Mucosa of rectum (tissue), 2 donors: ENCODE results near the gene LRRC8D.

Source experiments
- H3K27ac ChIP-seq, 2 donors: one replicate each; pipeline ENCODE4 v1.7.0; 2013; ENCODE audit warnings: inconsistent platforms in 2 of 2, low read depth in 2 of 2, low read length in 2 of 2
- H3K27me3 ChIP-seq, 2 donors: one replicate each; pipeline ENCODE4 v1.7.0; 2013; ENCODE audit warnings: low read length in 2 of 2; ENCODE audit not compliant: control insufficient read depth in 2 of 2, insufficient read depth in 2 of 2
- H3K36me3 ChIP-seq, 2 donors: one replicate each; pipeline ENCODE4 v1.7.0; 2013; ENCODE audit warnings: low read length in 2 of 2; ENCODE audit not compliant: control insufficient read depth in 2 of 2, insufficient read depth in 2 of 2
- H3K4me1 ChIP-seq, 2 donors: one replicate each; pipeline ENCODE4 v1.7.0; 2013; ENCODE audit warnings: low read length in 2 of 2, mild to moderate bottlenecking in 1 of 2; ENCODE audit not compliant: control insufficient read depth in 2 of 2, insufficient read depth in 2 of 2
- H3K4me3 ChIP-seq, 2 donors: one replicate each; pipeline ENCODE4 v1.7.0; 2013; ENCODE audit warnings: low read length in 2 of 2
- H3K9ac ChIP-seq, 2 donors: one replicate each; pipeline ENCODE4 v1.7.0; 2013; ENCODE audit warnings: low read length in 2 of 2, low read depth in 1 of 2, mild to moderate bottlenecking in 1 of 2
- H3K9me3 ChIP-seq, 2 donors: one replicate each; pipeline ENCODE4 v1.7.0; 2013; ENCODE audit warnings: low read length in 2 of 2; ENCODE audit not compliant: control insufficient read depth in 2 of 2
- donor health status: healthy.
- donor health status: Normal muscosa, but diverticular disease.

Gene LRRC8D

DNA sequence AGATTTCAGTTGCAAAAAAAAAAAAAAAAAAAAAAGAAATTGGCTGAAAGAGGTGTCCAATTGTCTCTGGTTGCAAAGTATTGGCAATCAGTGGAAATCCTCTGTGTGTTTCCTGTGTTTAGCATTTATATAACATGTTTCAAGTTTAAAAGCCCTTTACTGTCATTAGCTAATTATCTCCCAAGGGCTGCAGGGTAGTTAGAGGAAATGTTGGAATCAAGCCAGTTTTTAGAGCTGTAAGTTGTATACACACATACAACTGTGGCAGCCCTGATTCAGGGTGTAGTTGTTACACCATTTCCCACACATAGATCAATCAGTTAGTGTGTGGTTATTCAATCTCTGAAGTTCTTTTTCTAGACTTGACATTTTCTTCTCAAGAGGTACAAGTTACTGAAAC is 165.2 kb downstream of the LRRC8D start:
- Histone ChIP-seq H3K4me1 (peaks cover 7 to 24% of the 10 kb centered on the region in 2 donors), H3K27ac (no peak overlapping the region), H3K27me3 (no peaks in the 10 kb centered on the region)

More for the DNA sequence above, 165.2 kb downstream of the LRRC8D start:
- no peaks in the 10 kb centered on the region for H3K9me3 ChIP-seq
- H3K36me3 ChIP-seq = no peaks in the 10 kb centered on the region
- H3K9ac ChIP-seq = peak overlapping the region in 1 of 2 donors; percentile 3
- H3K4me3 ChIP-seq = no peak overlapping the region
